ENCODE results near the gene ICAM3. TPM values are rescaled to one million over a fixed set of nuclear protein-coding genes. Genes with fewer than 3 reads are reported as not detected.
"Not testable (repeated sequence)": the region's sequence is repeated elsewhere in the genome, so short reads cannot be mapped to it uniquely, and the experiment has no call there.

Gene ICAM3
- total RNA-seq, 1 donor from 2014 or later = 12.4 TPM

- Histone ChIP-seq H3K79me2 (ENCODE audit: insufficient read depth, low read length) (peaks cover 8% of the 10 kb centered on the region), H3K27ac (ENCODE audit: low read depth, low read length) (no peak overlapping the region), H2AFZ (ENCODE audit: low read depth, low read length) (no peak overlapping the region), H4K20me1 (ENCODE audit: insufficient read depth, low read length) (peaks cover 6% of the 10 kb centered on the region), H3K9ac (ENCODE audit: low read length) (no peak overlapping the region), H3K36me3 (ENCODE audit: insufficient read depth, low read length) (peaks cover 11% of the 10 kb centered on the region), H3K27me3 (ENCODE audit: insufficient read depth, low read length) (no peaks in the 10 kb centered on the region), H3K4me2 (ENCODE audit: low read length) (no peak overlapping the region), H3K4me1 (ENCODE audit: insufficient read depth, low read length) (peaks cover 4% of the 10 kb centered on the region), H3K4me3 (ENCODE audit: insufficient read depth, low read depth, low read length) (no peak overlapping the region), H3K9me3 (ENCODE audit: insufficient read depth, low read depth, low read length) (no peaks in the 10 kb centered on the region)
- DNase-seq (ENCODE audit: low read depth) (no peak), FAIRE-seq (no peak)
- Mint-ChIP-seq H3K36me3 (ENCODE audit: low read depth, unreplicated experiment) (peaks cover 10% of the 10 kb centered on the region), H3K27me3 (ENCODE audit: low read depth, unreplicated experiment) (no peaks in the 10 kb centered on the region), H3K4me3 (ENCODE audit: unreplicated experiment) (no peak overlapping the region), H3K27ac (ENCODE audit: unreplicated experiment) (no peak overlapping the region), H3K9me3 (ENCODE audit: unreplicated experiment) (no peaks in the 10 kb centered on the region), H3K4me1 (ENCODE audit: low read depth, unreplicated experiment) (peaks cover 3% of the 10 kb centered on the region)
- TF ChIP-seq EZH2 (IDR thresholded peaks at IDR 0.05; ENCODE audit: insufficient read depth, low read length) (no peak), CTCF (IDR thresholded peaks at IDR 0.05; ENCODE audit: insufficient read depth, low read depth, low read length) (no peak)
These were observed 35.5 kb upstream of the ICAM3 start for GRCh38 chr19:10374931-10375330.

GRCh38 chr19:10372690-10373089 is 33.3 kb upstream of the ICAM3 start:
- no peak for FAIRE-seq
- no peaks in the 10 kb centered on the region for H4K20me1 ChIP-seq (ENCODE audit: insufficient read depth, low read length)
- peaks cover 26% of the 10 kb centered on the region for H3K36me3 Mint-ChIP-seq (ENCODE audit: low read depth, unreplicated experiment)
- TF ChIP-seq CTCF (IDR thresholded peaks at IDR 0.05; ENCODE audit: insufficient read depth, low read depth, low read length) (no peak), EZH2 (IDR thresholded peaks at IDR 0.05; ENCODE audit: insufficient read depth, low read length) (no peak)
- H3K4me1 Mint-ChIP-seq (ENCODE audit: low read depth, unreplicated experiment) = no peaks in the 10 kb centered on the region
- H2AFZ ChIP-seq (ENCODE audit: low read depth, low read length) = no peak overlapping the region
- peaks cover 3% of the 10 kb centered on the region for H3K9me3 Mint-ChIP-seq (ENCODE audit: unreplicated experiment)
- peaks cover 2% of the 10 kb centered on the region for H3K79me2 ChIP-seq (ENCODE audit: insufficient read depth, low read length)
- no peak overlapping the region for H3K27ac ChIP-seq (ENCODE audit: low read depth, low read length)
- H3K9me3 ChIP-seq (ENCODE audit: insufficient read depth, low read depth, low read length) = no peaks in the 10 kb centered on the region
- no peaks in the 10 kb centered on the region for H3K27me3 ChIP-seq (ENCODE audit: insufficient read depth, low read length)
- H3K27me3 Mint-ChIP-seq (ENCODE audit: low read depth, unreplicated experiment) = no peaks in the 10 kb centered on the region
- peaks cover 9% of the 10 kb centered on the region for H3K36me3 ChIP-seq (ENCODE audit: insufficient read depth, low read length)
- H3K4me3 ChIP-seq (ENCODE audit: insufficient read depth, low read depth, low read length) = no peak overlapping the region
- H3K9ac ChIP-seq (ENCODE audit: low read length) = no peak overlapping the region
- no peak overlapping the region for H3K27ac Mint-ChIP-seq (ENCODE audit: unreplicated experiment)
- H3K4me3 Mint-ChIP-seq (ENCODE audit: unreplicated experiment) = no peak overlapping the region
- H3K4me1 ChIP-seq (ENCODE audit: insufficient read depth, low read length) = no peaks in the 10 kb centered on the region
- H3K4me2 ChIP-seq (ENCODE audit: low read length) = no peak overlapping the region
- no peak for DNase-seq (ENCODE audit: low read depth)

- no peak overlapping the region for H3K4me2 ChIP-seq (ENCODE audit: low read length)
- Mint-ChIP-seq H3K27ac (ENCODE audit: unreplicated experiment) (no peak overlapping the region), H3K4me3 (ENCODE audit: unreplicated experiment) (no peak overlapping the region), H3K27me3 (ENCODE audit: low read depth, unreplicated experiment) (no peaks in the 10 kb centered on the region), H3K9me3 (ENCODE audit: unreplicated experiment) (peaks cover 3% of the 10 kb centered on the region), H3K36me3 (ENCODE audit: low read depth, unreplicated experiment) (peaks cover 34% of the 10 kb centered on the region), H3K4me1 (ENCODE audit: low read depth, unreplicated experiment) (no peaks in the 10 kb centered on the region)
- peaks cover 12% of the 10 kb centered on the region for H3K36me3 ChIP-seq (ENCODE audit: insufficient read depth, low read length)
- no peak overlapping the region for H3K27ac ChIP-seq (ENCODE audit: low read depth, low read length)
- H3K4me3 ChIP-seq (ENCODE audit: insufficient read depth, low read depth, low read length) = no peak overlapping the region
- TF ChIP-seq EZH2 (IDR thresholded peaks at IDR 0.05; ENCODE audit: insufficient read depth, low read length) (no peak), CTCF (IDR thresholded peaks at IDR 0.05; ENCODE audit: insufficient read depth, low read depth, low read length) (no peak)
- H4K20me1 ChIP-seq (ENCODE audit: insufficient read depth, low read length) = peaks cover 11% of the 10 kb centered on the region
- H3K9ac ChIP-seq (ENCODE audit: low read length) = no peak overlapping the region
- no peak overlapping the region for H2AFZ ChIP-seq (ENCODE audit: low read depth, low read length)
- peaks cover 9% of the 10 kb centered on the region for H3K4me1 ChIP-seq (ENCODE audit: insufficient read depth, low read length)
- peaks cover 8% of the 10 kb centered on the region for H3K79me2 ChIP-seq (ENCODE audit: insufficient read depth, low read length)
- FAIRE-seq (no peak), DNase-seq (ENCODE audit: low read depth) (no peak)
- no peaks in the 10 kb centered on the region for H3K9me3 ChIP-seq (ENCODE audit: insufficient read depth, low read depth, low read length)
- no peaks in the 10 kb centered on the region for H3K27me3 ChIP-seq (ENCODE audit: insufficient read depth, low read length)
These were observed 28.8 kb upstream of the ICAM3 start for GRCh38 chr19:10368101-10368803.

GRCh38 chr19:10366950-10367512 is 27.6 kb upstream of the ICAM3 start:
- H3K4me3 Mint-ChIP-seq (ENCODE audit: unreplicated experiment); H3K4me1 Mint-ChIP-seq (ENCODE audit: low read depth, unreplicated experiment); H3K9me3 ChIP-seq (ENCODE audit: insufficient read depth, low read depth, low read length); H3K4me2 ChIP-seq (ENCODE audit: low read length); H3K4me1 ChIP-seq (ENCODE audit: insufficient read depth, low read length); H3K27ac ChIP-seq (ENCODE audit: low read depth, low read length); H2AFZ ChIP-seq (ENCODE audit: low read depth, low read length); DNase-seq (ENCODE audit: low read depth); H3K4me3 ChIP-seq (ENCODE audit: insufficient read depth, low read depth, low read length); H3K27me3 Mint-ChIP-seq (ENCODE audit: low read depth, unreplicated experiment); FAIRE-seq; H3K27me3 ChIP-seq (ENCODE audit: insufficient read depth, low read length); H3K9ac ChIP-seq (ENCODE audit: low read length); H3K27ac Mint-ChIP-seq (ENCODE audit: unreplicated experiment); H3K9me3 Mint-ChIP-seq (ENCODE audit: unreplicated experiment); H3K79me2 ChIP-seq (ENCODE audit: insufficient read depth, low read length): not testable (repeated sequence)
- H3K36me3 Mint-ChIP-seq (ENCODE audit: low read depth, unreplicated experiment) = peaks cover 37% of the 10 kb centered on the region
- Histone ChIP-seq H3K36me3 (ENCODE audit: insufficient read depth, low read length) (peaks cover 12% of the 10 kb centered on the region), H4K20me1 (ENCODE audit: insufficient read depth, low read length) (peaks cover 20% of the 10 kb centered on the region)

All from astrocyte (in vitro differentiated cells and primary cell).